Astrocyte (in vitro differentiated cells and primary cell): Measurements from ENCODE around the gene BTBD6. TPM values are rescaled to one million over a fixed set of nuclear protein-coding genes. Genes with fewer than 3 reads are reported as not detected.

Experiments used
- DNase-seq: peaks from one replicate; pipeline ENCODE4 v3.0.0-alpha.2; 2010; ENCODE audit warnings: low read depth
- FAIRE-seq: peaks from 2 replicates; lab custom pipeline; 2011; peaks lifted over from hg19 to GRCh38; lab: Jason Lieb, UNC
- H2AFZ ChIP-seq: 2 replicates; pipeline ENCODE4 v1.6.0; 2012; ENCODE audit warnings: low read depth, low read length, inconsistent platforms
- H3K27ac ChIP-seq: 2 replicates; pipeline ENCODE4 v1.5.1; 2011; ENCODE audit warnings: low read depth, low read length, inconsistent platforms
- H3K27me3 ChIP-seq: 2 replicates; pipeline ENCODE4 v1.6.0; 2011; ENCODE audit warnings: low read length, inconsistent platforms; ENCODE audit not compliant: insufficient read depth
- H3K36me3 ChIP-seq: 2 replicates; pipeline ENCODE4 v1.5.1; 2011; ENCODE audit warnings: low read length, inconsistent platforms; ENCODE audit not compliant: insufficient read depth
- H3K4me1 ChIP-seq: 2 replicates; pipeline ENCODE4 v1.5.1; 2011; ENCODE audit warnings: low read length, inconsistent platforms; ENCODE audit not compliant: insufficient read depth
- H3K4me2 ChIP-seq: 2 replicates; pipeline ENCODE4 v1.6.0; 2012; ENCODE audit warnings: low read length, inconsistent platforms
- H3K4me3 ChIP-seq: 2 replicates; pipeline ENCODE4 v1.5.1; 2011; ENCODE audit warnings: low read depth, mild to moderate bottlenecking, low read length, inconsistent platforms; ENCODE audit not compliant: insufficient read depth
- H3K79me2 ChIP-seq: 2 replicates; pipeline ENCODE4 v1.6.0; 2012; ENCODE audit warnings: mild to moderate bottlenecking, low read length, inconsistent platforms; ENCODE audit not compliant: insufficient read depth
- H3K9ac ChIP-seq: 2 replicates; pipeline ENCODE4 v1.6.0; 2012; ENCODE audit warnings: mild to moderate bottlenecking, low read length, inconsistent platforms
- H3K9me3 ChIP-seq: 2 replicates; pipeline ENCODE4 v1.5.1; 2012; ENCODE audit warnings: low read depth, mild to moderate bottlenecking, low read length, inconsistent platforms; ENCODE audit not compliant: insufficient read depth
- H4K20me1 ChIP-seq: 2 replicates; pipeline ENCODE4 v1.6.0; 2012; ENCODE audit warnings: low read length, inconsistent platforms; ENCODE audit not compliant: insufficient read depth
- H3K27ac Mint-ChIP-seq: one replicate; pipeline ENCODE4 v1.8.0; 2021; ENCODE audit warnings: mild to moderate bottlenecking, mixed read lengths; ENCODE audit not compliant: unreplicated experiment
- H3K27me3 Mint-ChIP-seq: one replicate; pipeline ENCODE4 v1.8.0; 2021; ENCODE audit warnings: low read depth, mixed read lengths; ENCODE audit not compliant: unreplicated experiment
- H3K36me3 Mint-ChIP-seq: one replicate; pipeline ENCODE4 v1.8.0; 2021; ENCODE audit warnings: low read depth, mixed read lengths; ENCODE audit not compliant: unreplicated experiment
- H3K4me1 Mint-ChIP-seq: one replicate; pipeline ENCODE4 v1.8.0; 2021; ENCODE audit warnings: low read depth, mixed read lengths; ENCODE audit not compliant: unreplicated experiment
- H3K4me3 Mint-ChIP-seq: one replicate; pipeline ENCODE4 v1.8.0; 2021; ENCODE audit warnings: mild to moderate bottlenecking, moderate library complexity, mixed read lengths; ENCODE audit not compliant: unreplicated experiment
- H3K9me3 Mint-ChIP-seq: one replicate; pipeline ENCODE4 v1.8.0; 2021; ENCODE audit warnings: mild to moderate bottlenecking, mixed read lengths; ENCODE audit not compliant: unreplicated experiment
- CTCF ChIP-seq: IDR thresholded peaks from 2 replicates; pipeline ENCODE4 v1.5.1; 2011; ENCODE audit warnings: low read depth, mild to moderate bottlenecking, inconsistent platforms, low read length, moderate library complexity; ENCODE audit not compliant: insufficient read depth
- EZH2 ChIP-seq: IDR thresholded peaks from 2 replicates; pipeline ENCODE4 v1.6.1; 2012; ENCODE audit warnings: mild to moderate bottlenecking, low read length, inconsistent platforms; ENCODE audit not compliant: insufficient read depth
- total RNA-seq: library from RNA; stranded (reverse); gene quantifications from 2 replicates; pipeline ENCODE4 v1.2.1, GENCODE V29; 2021

BTBD6 gene
- total RNA-seq, 1 donor from 2014 or later = 25.1 TPM

GRCh38 chr14:105217774-105218173, 30.6 kb upstream of the BTBD6 start:
- Mint-ChIP-seq H3K4me1 (no peaks in the 10 kb centered on the region), H3K36me3 (peaks cover 5% of the 10 kb centered on the region), H3K9me3 (no peaks in the 10 kb centered on the region), H3K27me3 (no peaks in the 10 kb centered on the region), H3K4me3 (no peak overlapping the region), H3K27ac (no peak overlapping the region)
- H3K79me2 ChIP-seq = peaks cover 11% of the 10 kb centered on the region
- H3K4me1 ChIP-seq = no peaks in the 10 kb centered on the region
- no peak overlapping the region for H3K4me3 ChIP-seq
- no peak for FAIRE-seq
- DNase-seq = no peak
- H3K36me3 ChIP-seq = no peaks in the 10 kb centered on the region
- no peaks in the 10 kb centered on the region for H3K9me3 ChIP-seq
- no peak overlapping the region for H3K27ac ChIP-seq
- H3K9ac ChIP-seq = no peak overlapping the region
- TF ChIP-seq CTCF = no peak
- no peak overlapping the region for H2AFZ ChIP-seq
- H4K20me1 ChIP-seq = peaks cover 32% of the 10 kb centered on the region
- no peak overlapping the region for H3K4me2 ChIP-seq
- H3K27me3 ChIP-seq = no peaks in the 10 kb centered on the region

DNA sequence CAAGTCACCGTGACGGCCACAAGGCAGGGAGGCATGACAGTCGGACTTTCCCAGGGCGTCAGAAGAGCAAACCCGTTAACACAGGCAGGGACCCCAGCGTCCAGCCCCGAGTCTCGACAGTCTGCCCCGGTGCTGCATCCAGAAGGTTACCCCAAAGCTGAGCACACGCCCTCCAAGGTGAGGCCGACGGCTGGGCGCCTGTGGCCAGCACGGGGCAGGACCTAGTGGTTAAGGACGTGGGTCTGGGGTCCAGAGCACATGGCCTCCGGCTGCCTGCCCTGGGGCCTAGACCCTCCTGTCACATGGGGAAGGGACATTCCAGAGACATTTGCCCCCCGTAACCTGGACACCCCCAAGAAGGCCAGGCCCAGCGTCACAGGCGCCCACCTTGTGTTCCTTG, 29.7 kb upstream of the BTBD6 start:
- H3K9ac ChIP-seq = no peak overlapping the region
- no peaks in the 10 kb centered on the region for H3K4me1 Mint-ChIP-seq
- H3K27ac Mint-ChIP-seq = no peak overlapping the region
- no peaks in the 10 kb centered on the region for H3K9me3 ChIP-seq
- no peak overlapping the region for H2AFZ ChIP-seq
- H3K36me3 ChIP-seq = no peaks in the 10 kb centered on the region
- peaks cover 15% of the 10 kb centered on the region for H3K79me2 ChIP-seq
- H3K36me3 Mint-ChIP-seq = peaks cover 4% of the 10 kb centered on the region
- TF ChIP-seq EZH2 (no peak), CTCF (no peak)
- no peaks in the 10 kb centered on the region for H3K27me3 Mint-ChIP-seq
- FAIRE-seq = no peak
- DNase-seq = no peak
- H3K4me1 ChIP-seq = no peaks in the 10 kb centered on the region
- H3K4me3 ChIP-seq = no peak overlapping the region
- H3K4me2 ChIP-seq = no peak overlapping the region
- H3K9me3 Mint-ChIP-seq = no peaks in the 10 kb centered on the region
- H4K20me1 ChIP-seq = peaks cover 39% of the 10 kb centered on the region
- H3K27me3 ChIP-seq = no peaks in the 10 kb centered on the region
- H3K4me3 Mint-ChIP-seq = peak overlapping the region; percentile 50
- H3K27ac ChIP-seq = no peak overlapping the region

- Histone ChIP-seq H3K36me3 (no peaks in the 10 kb centered on the region), H3K9me3 (no peaks in the 10 kb centered on the region), H3K79me2 (peaks cover 15% of the 10 kb centered on the region), H3K9ac (no peak overlapping the region), H3K27me3 (no peaks in the 10 kb centered on the region), H4K20me1 (peaks cover 39% of the 10 kb centered on the region), H3K4me3 (no peak overlapping the region), H3K4me2 (no peak overlapping the region), H2AFZ (no peak overlapping the region), H3K27ac (no peak overlapping the region), H3K4me1 (no peaks in the 10 kb centered on the region)
- no peak overlapping the region for H3K4me3 Mint-ChIP-seq
- H3K27ac Mint-ChIP-seq = no peak overlapping the region
- FAIRE-seq (no peak), DNase-seq (no peak)
- no peaks in the 10 kb centered on the region for H3K27me3 Mint-ChIP-seq
- H3K36me3 Mint-ChIP-seq = peaks cover 6% of the 10 kb centered on the region
- no peaks in the 10 kb centered on the region for H3K9me3 Mint-ChIP-seq
- no peaks in the 10 kb centered on the region for H3K4me1 Mint-ChIP-seq
- no peak for TF ChIP-seq EZH2
- no peak for TF ChIP-seq CTCF
These were observed 29.2 kb upstream of the BTBD6 start for GRCh38 chr14:105219043-105219612.
